Mucosa of rectum (tissue), 2 donors: ENCODE results near the gene SMIM11.

Experiments used
- H3K27ac ChIP-seq, 2 donors: one replicate each; pipeline ENCODE4 v1.7.0; 2013; ENCODE audit warnings: inconsistent platforms in 2 of 2, low read depth in 2 of 2, low read length in 2 of 2
- H3K27me3 ChIP-seq, 2 donors: one replicate each; pipeline ENCODE4 v1.7.0; 2013; ENCODE audit warnings: low read length in 2 of 2; ENCODE audit not compliant: control insufficient read depth in 2 of 2, insufficient read depth in 2 of 2
- H3K36me3 ChIP-seq, 2 donors: one replicate each; pipeline ENCODE4 v1.7.0; 2013; ENCODE audit warnings: low read length in 2 of 2; ENCODE audit not compliant: control insufficient read depth in 2 of 2, insufficient read depth in 2 of 2
- H3K4me1 ChIP-seq, 2 donors: one replicate each; pipeline ENCODE4 v1.7.0; 2013; ENCODE audit warnings: low read length in 2 of 2, mild to moderate bottlenecking in 1 of 2; ENCODE audit not compliant: control insufficient read depth in 2 of 2, insufficient read depth in 2 of 2
- H3K4me3 ChIP-seq, 2 donors: one replicate each; pipeline ENCODE4 v1.7.0; 2013; ENCODE audit warnings: low read length in 2 of 2
- H3K9ac ChIP-seq, 2 donors: one replicate each; pipeline ENCODE4 v1.7.0; 2013; ENCODE audit warnings: low read length in 2 of 2, low read depth in 1 of 2, mild to moderate bottlenecking in 1 of 2
- H3K9me3 ChIP-seq, 2 donors: one replicate each; pipeline ENCODE4 v1.7.0; 2013; ENCODE audit warnings: low read length in 2 of 2; ENCODE audit not compliant: control insufficient read depth in 2 of 2
- donor health status: healthy.
- donor health status: Normal muscosa, but diverticular disease.

Gene SMIM11

DNA sequence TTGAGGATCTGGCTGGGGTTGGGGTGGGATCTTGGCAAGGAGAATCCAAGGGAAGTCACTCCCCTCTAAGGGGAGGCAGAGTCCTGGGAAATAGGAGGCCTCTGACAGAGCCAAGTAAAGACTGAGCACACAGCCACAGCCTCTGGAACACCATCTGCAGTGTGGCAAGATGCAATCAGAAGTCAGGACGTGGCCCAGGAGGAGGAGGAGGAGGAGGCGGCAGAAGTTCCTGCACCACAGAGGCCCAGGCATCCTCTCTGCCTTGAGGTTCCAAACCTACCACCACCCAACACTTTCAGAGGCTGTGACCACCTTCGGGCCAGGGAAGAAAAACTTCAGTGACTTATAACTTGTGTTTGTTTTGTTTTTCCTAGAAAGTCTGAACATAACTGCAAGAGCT lies 35.2 kb upstream of the SMIM11 start:
- Histone ChIP-seq H3K27ac (no peak overlapping the region), H3K9ac (no peak overlapping the region), H3K36me3 (no peaks in the 10 kb centered on the region), H3K4me3 (no peak overlapping the region), H3K4me1 (no peaks in the 10 kb centered on the region), H3K27me3 (peaks cover 0 to 3% of the 10 kb centered on the region in 2 donors), H3K9me3 (no peaks in the 10 kb centered on the region)

DNA sequence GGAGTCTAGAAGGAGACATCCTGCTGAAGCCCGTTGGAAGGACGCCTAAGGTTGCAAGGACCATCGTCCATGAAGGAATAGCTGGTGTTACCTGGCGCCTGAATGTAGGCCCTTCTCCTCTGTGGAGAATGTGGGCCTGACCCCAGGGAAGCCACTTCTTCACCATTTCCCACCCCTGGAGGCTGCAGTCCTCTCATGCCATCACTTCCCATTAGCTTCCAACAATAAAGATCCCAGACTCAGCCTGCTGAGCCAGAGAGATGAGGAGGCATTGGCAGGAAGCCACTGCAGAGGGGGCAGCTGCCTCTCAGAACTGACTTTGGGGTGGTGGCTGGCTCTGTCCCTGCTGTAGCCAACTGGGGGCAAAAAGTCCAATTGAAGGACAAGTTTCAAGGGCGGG lies 32.8 kb upstream of the SMIM11 start:
- Histone ChIP-seq H3K27ac (no peak overlapping the region), H3K4me1 (no peaks in the 10 kb centered on the region), H3K9me3 (no peaks in the 10 kb centered on the region), H3K36me3 (no peaks in the 10 kb centered on the region), H3K27me3 (no peaks in the 10 kb centered on the region), H3K9ac (no peak overlapping the region), H3K4me3 (no peak overlapping the region)

DNA sequence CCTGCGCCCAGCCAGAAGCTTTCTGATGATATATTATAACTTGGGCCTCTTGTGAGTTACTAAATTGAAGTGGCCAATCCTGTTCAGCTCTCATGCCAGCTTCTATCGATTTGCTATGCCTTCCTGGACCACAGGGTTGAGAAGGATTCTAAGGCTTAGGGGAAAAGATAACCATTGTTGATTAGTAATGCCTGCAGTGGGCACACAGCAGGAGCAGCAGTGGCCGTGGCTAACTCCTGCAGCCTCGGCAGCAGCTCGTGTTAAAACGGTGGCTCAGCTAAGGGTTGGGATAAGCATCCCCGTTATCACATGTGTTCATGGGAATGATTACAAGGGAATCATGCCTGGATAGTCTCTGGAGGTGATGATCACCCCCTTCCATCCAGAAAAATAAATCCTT lies 32.0 kb upstream of the SMIM11 start:
- Histone ChIP-seq H3K27ac (no peak overlapping the region), H3K27me3 (no peaks in the 10 kb centered on the region), H3K4me3 (no peak overlapping the region), H3K36me3 (no peaks in the 10 kb centered on the region), H3K9me3 (no peaks in the 10 kb centered on the region), H3K4me1 (no peaks in the 10 kb centered on the region), H3K9ac (no peak overlapping the region)

DNA sequence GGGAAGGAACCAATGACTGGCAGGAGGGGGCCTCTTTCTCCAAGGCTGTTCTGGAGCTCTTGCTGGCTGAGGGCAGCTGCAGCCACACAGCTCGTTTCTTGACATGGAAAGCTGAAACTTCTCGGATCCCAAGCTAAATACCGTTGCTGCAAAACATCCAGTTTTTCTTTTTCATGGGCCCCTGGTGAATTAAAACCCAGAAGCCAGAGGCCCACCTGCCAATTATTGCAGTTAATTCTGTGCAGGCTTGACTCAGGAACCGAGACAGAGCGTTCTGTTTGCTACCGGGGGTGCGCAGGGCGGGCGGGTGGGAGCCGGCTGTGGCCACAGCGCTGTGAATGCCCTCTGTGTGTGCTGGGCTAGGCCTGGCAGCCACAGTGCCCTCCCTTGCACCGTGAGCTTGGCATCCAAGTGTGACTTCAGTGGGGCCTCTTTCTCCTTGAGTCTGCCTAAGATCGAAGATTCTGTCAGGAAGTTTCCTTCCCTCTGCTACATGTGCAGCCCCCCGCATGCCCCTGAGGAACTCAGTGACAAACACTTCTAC lies 31.4 kb upstream of the SMIM11 start:
- Histone ChIP-seq H3K4me3 (no peak overlapping the region), H3K36me3 (no peaks in the 10 kb centered on the region), H3K27me3 (no peaks in the 10 kb centered on the region), H3K4me1 (no peaks in the 10 kb centered on the region), H3K27ac (no peak overlapping the region), H3K9me3 (no peaks in the 10 kb centered on the region), H3K9ac (no peak overlapping the region)

DNA sequence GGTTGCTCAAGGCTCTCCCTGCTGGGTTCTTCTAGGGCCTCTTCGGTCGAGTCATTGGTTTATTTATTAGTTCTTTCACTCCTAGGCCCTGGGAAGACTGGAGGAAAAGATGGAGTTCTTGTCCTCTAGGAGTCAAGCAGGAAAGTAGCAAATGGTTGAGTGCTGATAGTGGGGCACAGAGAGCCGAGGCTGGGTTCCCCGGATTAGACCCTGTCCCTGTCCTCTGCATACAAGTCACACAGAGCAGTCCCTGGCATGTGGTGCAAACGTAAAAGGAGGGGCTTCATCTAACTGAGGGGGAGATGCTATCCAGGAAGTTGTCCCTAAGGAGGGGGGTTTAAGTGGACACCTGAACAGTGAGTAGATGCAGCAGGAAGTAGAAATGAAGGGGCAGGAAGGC lies 30.7 kb upstream of the SMIM11 start:
- no peak overlapping the region for H3K4me3 ChIP-seq
- no peak overlapping the region for H3K27ac ChIP-seq
- no peak overlapping the region for H3K9ac ChIP-seq
- H3K27me3 ChIP-seq, result no peaks in the 10 kb centered on the region
- no peaks in the 10 kb centered on the region for H3K9me3 ChIP-seq
- H3K36me3 ChIP-seq, result no peaks in the 10 kb centered on the region
- H3K4me1 ChIP-seq, result no peaks in the 10 kb centered on the region

DNA sequence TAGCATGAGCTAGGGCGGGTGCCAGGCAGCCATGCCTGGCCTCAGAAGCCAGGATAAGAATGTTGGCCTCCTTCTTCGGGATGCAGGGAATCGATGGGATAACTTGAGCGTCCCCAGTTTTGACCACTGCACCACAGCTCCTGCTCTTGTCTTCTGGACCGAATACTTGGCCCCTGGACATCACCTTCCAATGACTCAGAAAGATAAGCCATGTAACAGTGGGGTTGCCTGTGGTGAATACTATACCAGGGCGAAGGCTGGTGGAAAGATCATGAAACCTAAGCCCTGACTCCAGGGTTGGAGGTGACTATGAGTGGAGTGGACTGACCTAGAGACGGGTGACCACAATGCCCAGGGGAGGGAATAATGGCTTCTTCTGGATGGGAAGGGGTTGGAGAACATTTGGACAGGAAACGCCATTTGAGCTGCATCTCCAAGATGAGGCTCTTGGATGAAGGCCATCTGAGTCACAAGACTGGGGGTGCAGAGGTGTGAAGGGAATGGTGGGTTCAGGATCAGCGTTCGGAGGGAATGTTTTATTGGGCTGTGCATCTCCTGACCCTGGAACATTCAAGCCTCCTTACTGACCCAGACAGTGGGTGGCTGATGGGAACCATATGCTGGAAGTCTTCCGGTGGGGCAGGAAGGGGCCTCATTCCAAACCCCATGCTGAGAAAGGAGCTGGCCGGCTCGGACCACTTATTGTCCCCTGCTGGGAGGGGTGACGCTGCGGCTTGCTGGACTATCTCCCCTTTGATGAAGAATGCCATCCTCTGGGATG lies 30.0 kb upstream of the SMIM11 start:
- no peaks in the 10 kb centered on the region for H3K4me1 ChIP-seq
- no peak overlapping the region for H3K27ac ChIP-seq

DNA sequence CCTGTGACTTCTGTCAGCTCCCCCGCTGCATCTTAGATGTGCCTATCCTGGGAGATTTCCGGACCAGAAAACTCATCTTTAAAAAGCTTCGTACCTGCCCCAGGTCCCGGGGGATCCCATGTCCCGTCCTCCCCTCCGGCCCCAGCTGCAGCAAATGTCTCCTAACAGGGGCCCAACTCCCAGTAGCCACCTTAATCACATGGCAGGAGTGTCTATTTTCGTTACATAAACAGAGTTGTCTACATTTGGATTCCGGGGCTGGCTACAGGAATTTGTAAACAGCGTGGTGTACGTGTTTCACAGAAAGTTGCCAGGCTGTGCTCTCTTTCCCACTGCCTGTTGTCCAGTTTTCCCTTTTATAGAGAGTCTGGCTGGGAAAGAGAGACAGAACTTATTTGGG lies 29.4 kb upstream of the SMIM11 start:
- Histone ChIP-seq H3K27ac (no peak overlapping the region), H3K27me3 (no peaks in the 10 kb centered on the region), H3K4me3 (no peak overlapping the region), H3K4me1 (no peaks in the 10 kb centered on the region), H3K36me3 (no peaks in the 10 kb centered on the region), H3K9me3 (no peaks in the 10 kb centered on the region), H3K9ac (no peak overlapping the region)

More for the DNA sequence above, 30.0 kb upstream of the SMIM11 start:
- Histone ChIP-seq H3K27me3 (no peaks in the 10 kb centered on the region), H3K9me3 (no peaks in the 10 kb centered on the region), H3K4me3 (no peak overlapping the region), H3K9ac (no peak overlapping the region), H3K36me3 (no peaks in the 10 kb centered on the region)

DNA sequence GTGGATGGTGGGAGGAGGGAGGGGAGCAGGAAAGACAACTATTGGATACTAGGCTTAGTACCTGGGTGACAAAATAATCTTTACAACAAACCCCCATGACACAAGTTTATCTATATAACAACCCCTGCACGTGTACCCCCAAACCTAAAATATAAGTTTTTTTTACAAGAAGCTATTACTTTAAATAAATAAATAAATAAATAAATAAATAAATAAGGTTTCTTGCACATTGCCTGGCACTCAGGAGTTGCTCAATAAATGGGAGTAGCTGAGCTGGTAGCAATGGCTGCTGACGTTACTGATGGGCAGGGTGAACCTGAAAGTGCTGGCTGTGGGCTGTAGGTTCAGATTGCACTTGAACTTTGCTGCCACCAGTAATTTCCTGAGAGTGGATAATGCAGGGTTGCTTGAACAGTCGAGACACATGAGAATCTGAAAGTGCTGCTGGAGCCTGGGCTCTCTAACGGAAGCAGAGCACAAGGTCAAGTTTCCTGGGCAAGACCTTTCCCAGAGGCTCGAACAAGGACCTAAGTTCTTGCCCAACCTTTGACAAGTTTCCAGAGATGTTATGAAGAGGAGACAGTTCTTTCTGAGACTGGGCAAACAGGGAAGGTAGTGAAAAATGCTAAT lies 26.3 kb upstream of the SMIM11 start:
- Histone ChIP-seq H3K9ac (no peak overlapping the region), H3K4me1 (no peaks in the 10 kb centered on the region), H3K36me3 (no peaks in the 10 kb centered on the region), H3K27ac (no peak overlapping the region), H3K9me3 (no peaks in the 10 kb centered on the region), H3K27me3 (no peaks in the 10 kb centered on the region), H3K4me3 (no peak overlapping the region)

DNA sequence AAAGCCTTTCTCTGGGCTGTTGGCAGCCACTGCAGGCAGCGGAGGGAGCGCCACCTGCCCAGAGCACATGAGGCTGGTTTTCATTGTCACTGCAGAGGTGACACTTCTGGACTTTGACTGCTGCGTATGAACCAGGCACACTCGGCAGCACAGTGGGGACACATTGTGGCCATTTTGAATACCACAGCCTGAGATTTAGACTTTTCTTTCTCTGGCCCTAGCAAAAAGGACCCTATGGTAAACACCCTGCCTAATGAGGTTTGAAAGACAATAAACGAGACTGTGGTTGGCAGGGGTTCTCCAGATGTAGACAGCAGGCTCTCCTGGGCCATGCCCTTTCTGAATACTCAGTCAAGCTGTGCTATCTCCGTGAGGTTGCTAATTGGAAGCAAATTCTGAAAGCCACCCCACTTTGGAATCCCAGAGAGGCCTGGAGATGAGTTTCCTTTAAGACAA lies 23.5 kb upstream of the SMIM11 start:
- Histone ChIP-seq H3K36me3 (no peaks in the 10 kb centered on the region), H3K9me3 (no peaks in the 10 kb centered on the region), H3K27ac (no peak overlapping the region), H3K27me3 (no peaks in the 10 kb centered on the region), H3K9ac (no peak overlapping the region), H3K4me3 (no peak overlapping the region), H3K4me1 (no peaks in the 10 kb centered on the region)

DNA sequence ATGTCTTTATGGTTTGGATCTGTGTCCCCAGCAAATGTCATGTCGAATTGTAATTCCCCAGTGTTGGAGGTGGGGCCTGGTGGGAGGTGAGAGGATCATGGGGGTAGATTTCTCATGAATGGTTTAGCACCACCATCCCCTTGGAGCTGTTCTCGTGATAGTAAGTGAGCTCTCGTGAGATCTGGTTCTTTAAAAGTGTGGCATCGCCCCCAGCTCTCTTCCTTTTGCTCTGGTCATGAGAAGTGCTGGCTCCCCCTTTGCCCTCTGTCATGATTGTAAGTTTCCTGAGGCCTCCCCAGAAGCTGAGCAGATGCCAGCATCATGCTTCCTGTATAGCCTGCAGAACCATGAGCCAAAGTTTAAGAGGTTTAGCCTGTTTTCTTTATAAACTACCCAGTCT lies 22.8 kb upstream of the SMIM11 start:
- no peak overlapping the region for H3K27ac ChIP-seq
- no peaks in the 10 kb centered on the region for H3K36me3 ChIP-seq
- no peaks in the 10 kb centered on the region for H3K27me3 ChIP-seq
- H3K4me1 ChIP-seq, result no peaks in the 10 kb centered on the region
- no peak overlapping the region for H3K4me3 ChIP-seq
- no peaks in the 10 kb centered on the region for H3K9me3 ChIP-seq
- no peak overlapping the region for H3K9ac ChIP-seq
